DLD1 (cell line): ENCODE results near the gene IGIP.

Experiments
- in situ Hi-C: cut with HindIII; loops from 2 replicates; pipeline ENCODE4 v1.10.0; 2017; ENCODE audit warnings: low sequenced_read_pairs

The IGIP gene

DNA sequence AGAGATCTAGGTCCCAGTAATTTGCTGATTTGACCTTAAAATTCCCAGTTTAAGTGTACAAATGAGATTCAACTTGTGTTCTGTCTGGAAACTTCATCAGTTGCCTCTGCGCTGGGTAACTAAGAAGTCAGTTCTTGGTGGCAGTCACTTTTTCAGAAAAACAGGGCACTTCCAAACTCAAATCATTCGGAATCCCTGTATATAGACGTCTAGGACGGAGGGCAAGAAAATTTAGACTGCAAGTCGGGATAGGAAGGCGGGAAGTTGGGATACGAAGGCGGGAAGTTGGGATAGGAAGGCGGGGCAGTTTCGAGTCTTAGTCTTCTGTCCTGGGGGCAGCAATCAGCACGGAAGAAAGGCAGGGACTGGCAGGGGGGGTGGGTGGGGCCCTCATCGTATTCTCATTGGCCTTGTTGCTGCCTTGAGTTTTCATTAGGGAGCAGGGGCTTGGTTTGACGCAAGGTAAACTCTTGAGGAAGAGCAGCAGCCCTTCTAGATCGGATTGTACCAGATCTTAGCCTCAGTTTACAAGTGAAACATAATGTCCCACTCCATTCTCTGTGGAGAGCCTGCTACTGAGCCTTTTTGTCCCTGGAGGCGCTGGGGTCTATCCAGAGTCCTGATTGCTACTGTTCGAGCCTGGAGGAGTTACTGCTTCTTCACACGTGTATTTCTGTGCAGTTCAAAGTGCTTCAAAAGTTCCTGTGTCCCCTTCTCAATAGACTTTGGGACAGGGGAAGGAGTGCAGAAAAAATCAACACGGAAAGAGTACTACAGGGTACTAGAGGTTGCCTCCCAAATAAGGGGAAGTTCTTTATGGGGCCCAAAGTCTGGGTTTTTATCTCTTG lies 14.5 kb upstream of the IGIP start:
- in situ Hi-C loops, result no loop called here

GRCh38 chr5:140111859-140112551 lies 13.7 kb upstream of the IGIP start:
- in situ Hi-C loops, result no loop called here

DNA sequence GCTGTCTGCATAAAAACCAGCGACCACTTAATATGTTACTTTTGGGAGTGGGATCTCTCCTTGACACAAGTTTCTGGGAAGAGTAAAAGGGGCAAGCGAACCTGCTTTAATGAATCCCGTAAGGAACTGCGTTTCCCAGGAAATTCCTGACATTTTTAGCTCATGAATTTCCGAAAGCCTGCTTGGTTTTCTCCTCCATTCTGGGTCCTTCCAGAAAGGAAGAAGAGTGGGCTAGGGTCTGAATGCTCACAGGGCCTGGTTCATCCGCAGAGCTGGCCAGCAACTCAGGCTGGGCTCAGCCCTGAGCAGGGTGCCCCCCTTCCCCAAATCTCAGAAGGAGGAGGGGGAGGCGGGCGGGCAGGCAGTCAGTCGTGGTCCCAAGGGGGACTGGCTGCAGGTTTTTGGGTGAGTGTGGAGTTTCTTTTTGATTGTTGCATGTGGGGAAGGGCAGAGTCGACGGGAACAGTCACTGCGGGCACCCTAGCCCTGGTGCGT lies 13.0 kb upstream of the IGIP start:
- in situ Hi-C loops, result no loop called here

DNA sequence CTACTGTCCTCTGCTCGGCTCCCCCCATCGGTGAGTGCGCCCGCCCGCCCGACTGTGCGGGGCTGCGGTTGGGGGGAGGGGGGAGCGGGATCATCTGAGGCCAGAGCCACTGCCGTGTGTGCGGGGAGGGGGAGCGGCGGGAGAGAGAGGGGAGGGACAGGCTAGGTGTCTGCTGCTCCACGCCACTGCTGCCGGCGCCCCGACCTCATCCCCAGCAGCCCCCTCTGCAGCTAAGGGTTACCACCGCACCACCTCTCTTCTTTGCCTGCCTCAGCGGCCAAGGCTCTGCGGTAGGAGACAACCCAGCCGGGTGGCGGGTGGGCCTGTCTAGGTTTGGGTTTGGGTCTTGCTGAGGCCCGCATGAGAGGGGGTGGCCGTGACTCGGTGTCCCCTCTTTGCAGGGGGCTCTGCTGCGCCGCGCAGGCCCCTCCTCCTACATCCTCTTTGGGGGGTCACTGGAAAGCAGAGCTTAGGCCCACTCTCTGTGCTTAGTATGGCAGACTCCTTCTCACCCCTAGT lies 12.5 kb upstream of the IGIP start:
- in situ Hi-C loops, result no loop called here

- in situ Hi-C loops, result no loop called here
These were observed 12.0 kb upstream of the IGIP start, which contains the start of gene PURA for GRCh38 chr5:140113699-140114263. Gene PURA, plus strand, starts transcription at chr5:140114109. Its CDS starts 73 bp downstream, at chr5:140114182.

DNA sequence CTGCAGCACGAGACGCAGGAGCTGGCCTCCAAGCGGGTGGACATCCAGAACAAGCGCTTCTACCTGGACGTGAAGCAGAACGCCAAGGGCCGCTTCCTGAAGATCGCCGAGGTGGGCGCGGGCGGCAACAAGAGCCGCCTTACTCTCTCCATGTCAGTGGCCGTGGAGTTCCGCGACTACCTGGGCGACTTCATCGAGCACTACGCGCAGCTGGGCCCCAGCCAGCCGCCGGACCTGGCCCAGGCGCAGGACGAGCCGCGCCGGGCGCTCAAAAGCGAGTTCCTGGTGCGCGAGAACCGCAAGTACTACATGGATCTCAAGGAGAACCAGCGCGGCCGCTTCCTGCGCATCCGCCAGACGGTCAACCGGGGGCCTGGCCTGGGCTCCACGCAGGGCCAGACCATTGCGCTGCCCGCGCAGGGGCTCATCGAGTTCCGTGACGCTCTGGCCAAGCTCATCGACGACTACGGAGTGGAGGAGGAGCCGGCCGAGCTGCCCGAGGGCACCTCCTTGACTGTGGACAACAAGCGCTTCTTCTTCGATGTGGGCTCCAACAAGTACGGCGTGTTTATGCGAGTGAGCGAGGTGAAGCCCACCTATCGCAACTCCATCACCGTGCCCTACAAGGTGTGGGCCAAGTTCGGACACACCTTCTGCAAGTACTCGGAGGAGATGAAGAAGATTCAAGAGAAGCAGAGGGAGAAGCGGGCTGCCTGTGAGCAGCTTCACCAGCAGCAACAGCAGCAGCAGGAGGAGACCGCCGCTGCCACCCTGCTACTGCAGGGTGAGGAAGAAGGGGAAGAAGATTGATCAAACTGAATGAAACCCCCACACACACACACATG lies 11.2 kb upstream of the IGIP start:
- in situ Hi-C loops, result no loop called here

- in situ Hi-C loops, result no loop called here
These were observed 10.6 kb upstream of the IGIP start for GRCh38 chr5:140115186-140115500.

DNA sequence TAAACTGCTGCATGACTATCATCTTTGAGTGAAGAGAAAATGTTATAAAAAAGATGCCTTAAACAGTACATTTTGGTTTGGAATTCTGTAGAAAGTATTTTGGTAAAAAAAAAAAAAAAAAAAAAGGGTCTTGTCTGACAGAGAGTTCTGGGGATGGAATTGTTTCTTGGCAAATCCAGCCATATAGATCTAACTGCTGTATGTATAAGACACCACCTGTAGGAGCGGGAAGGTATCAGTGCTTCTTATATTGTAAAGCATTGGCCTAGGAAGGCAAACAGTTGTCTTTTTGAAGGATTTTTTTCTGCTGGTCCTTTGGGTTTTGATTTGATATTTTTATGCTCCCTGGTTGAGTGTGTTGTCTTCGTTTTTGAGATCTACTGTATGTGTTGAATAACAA lies 9.0 kb upstream of the IGIP start:
- in situ Hi-C loops, result no loop called here

DNA sequence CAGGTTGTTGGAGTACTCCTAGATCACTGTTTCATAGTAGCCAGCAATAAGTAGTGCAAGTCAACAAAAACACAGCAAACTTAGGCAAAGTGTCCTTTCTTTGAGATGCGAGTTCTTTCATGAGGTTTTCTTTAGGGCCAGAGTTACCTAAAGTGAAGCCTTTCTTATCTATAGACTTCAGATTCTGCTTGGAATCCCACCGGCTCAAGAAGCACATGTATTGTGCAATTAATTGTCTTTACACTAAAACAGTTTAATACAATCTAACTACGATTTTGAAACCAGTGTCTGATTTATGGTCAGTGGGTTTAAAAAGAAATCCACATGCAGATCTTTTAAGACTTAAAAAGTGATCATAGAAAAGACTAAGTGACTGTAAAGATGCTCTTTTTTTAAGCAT lies 8.2 kb upstream of the IGIP start:
- in situ Hi-C loops, result no loop called here

GRCh38 chr5:140118302-140118936 lies 7.3 kb upstream of the IGIP start:
- in situ Hi-C loops, result no loop called here

DNA sequence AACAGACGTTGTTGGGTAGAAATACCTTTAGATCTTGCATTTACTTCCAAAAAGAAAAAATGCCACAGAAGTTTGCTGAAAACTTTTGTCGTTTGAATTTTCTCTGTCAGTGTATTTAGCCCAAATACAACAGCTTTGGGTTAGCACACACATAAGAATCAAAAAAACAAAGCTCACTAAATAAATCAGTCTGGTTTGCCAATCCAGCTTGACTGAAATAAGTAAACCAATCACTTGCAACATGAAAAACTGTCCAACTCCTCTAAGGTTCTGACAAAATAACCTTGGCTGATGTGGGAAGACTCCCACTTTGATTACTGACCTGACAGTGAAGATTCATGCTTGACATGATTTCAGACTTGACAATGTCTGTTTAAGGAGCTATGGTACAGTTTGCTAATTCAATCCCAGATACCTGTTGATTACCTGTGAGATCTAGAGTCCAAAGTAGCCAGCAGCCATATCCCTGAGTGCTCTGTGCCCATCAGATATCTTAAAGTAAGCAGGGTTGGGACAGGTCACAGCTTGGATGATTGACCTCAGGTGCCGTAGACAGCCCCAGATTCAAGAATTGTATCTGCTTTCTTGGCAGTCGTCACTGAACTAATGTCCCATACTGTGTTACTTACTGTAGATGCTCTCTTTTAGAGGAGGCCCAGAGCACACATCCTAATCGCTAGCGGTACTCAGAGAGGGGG lies 727 bp downstream of the IGIP start:
- in situ Hi-C loops, result no loop called here

DNA sequence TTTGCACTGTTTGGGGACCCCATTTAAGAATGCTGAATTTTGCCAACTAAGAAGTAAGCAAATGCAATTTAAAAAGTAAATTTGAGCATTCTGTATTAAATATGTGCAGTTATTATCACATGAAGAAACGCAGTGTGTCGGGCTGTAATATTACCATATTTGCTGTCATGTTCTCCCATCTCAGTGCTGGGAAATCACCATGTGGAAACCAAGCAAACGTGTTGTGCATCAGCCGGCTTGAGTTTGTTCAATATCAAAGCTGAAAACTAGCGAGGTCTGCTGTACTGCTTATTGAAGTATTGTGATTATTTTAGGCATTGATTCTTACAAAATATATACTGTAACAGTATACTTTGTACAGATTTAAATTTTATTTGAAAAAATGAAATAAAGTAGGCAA lies 2.6 kb downstream of the IGIP start:
- in situ Hi-C loops, result no loop called here

DNA sequence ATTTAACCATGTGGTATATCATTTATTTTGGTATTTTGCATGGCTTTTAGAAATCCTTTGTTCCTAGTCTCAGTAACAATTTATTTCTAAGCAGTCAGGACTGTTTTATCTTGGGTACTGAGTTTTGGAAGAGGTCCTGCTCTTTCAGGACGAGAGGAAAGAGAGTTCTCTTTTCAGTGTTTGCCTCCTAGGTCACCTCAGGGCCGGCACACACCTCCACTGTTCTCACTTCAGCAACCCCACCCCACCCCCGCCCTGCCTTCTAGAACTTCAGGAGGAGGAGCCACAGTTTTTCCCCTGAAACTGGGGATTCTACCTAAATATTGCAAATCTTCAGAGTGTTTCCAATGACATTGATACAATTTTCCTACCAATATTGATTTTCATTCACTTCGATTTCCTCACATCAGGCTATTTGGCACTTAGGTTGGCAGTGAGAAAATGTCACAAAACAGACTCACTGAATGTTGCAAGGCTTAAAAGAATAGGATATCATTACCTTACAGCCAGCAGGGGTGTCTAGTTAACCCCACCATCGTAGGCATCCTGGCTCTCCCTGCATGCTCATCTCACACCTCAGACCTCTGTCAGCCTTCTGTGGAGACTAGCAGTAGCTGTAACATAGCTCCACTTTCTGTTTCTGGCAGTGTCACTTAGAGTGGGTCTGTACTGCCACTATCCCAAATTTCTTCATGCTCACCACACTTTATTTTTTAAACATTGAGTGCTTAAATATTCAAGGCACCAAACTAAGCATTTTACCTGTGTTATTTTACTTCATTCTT lies 5.4 kb downstream of the IGIP start:
- in situ Hi-C loops, result no loop called here

DNA sequence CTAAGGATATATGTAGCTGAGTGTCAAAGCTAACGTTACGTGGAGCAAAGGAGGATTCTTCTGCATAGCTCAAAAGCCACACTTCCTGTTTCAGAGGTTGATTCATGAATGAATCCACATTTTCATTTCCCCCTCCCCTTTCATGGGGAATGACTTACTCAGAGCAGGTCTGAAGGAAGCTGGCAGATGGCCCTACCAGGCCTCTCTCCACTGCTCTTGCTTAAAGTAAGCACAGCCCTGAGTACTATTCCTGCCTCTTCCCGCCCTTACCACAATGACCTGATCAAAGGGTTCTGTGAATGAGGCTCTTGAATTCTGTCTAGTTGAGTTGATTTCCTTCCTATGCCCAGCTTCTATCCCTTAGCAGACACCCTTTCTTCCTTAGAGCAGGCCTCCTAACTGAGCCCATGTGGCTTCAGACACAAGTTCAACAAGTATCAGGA lies 6.3 kb downstream of the IGIP start:
- in situ Hi-C loops, result no loop called here

- in situ Hi-C loops, result no loop called here
These were observed 7.9 kb downstream of the IGIP start for GRCh38 chr5:140133514-140134167.

DNA sequence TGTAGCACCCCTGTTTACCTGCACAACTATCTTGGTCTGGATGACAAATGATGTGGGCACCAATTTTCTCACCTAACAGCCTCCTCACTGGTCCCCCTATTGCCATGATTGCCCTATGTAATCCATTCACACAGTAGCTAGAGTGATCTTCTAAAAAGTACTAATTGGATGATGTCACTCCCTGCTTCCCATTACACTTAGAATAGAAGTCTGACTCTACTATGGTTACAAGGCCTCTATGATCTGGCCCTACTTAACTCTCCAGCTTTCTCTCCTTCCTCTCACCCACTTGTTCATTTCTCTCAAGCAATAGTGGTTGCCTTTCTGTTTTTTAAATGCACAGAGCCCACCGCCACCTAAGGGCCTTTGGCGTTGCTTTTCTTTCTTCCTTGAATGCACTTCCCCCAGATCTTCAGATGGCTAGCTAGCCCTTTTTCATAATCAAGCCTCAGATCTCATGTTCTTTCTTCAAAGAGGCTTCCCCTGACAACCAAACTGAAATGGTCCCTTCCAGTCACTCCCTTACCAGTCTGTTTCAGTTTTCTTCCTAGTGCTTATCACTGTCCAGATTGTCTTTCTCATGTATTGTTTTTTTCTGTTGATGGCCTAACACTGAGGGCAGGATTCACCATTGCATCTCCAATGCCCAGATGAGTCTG lies 8.7 kb downstream of the IGIP start:
- in situ Hi-C loops, result no loop called here

GRCh38 chr5:140135127-140135526 lies 9.4 kb downstream of the IGIP start:
- in situ Hi-C loops, result no loop called here

- in situ Hi-C loops, result no loop called here
These were observed 10.9 kb downstream of the IGIP start for GRCh38 chr5:140136624-140137023.
